Ecto neural progenitor cell (in vitro differentiated cells): Measurements from ENCODE around the gene KCNMA1.

Experiments
- DNase-seq: peaks from one replicate; pipeline ENCODE4 v3.0.0-alpha.2; 2018; ENCODE audit warnings: low spot score

KCNMA1 gene

GRCh38 chr10:77079592-77080300 is 557.9 kb downstream of the KCNMA1 start:
- DNase-seq = no peak

GRCh38 chr10:77077316-77077945 is 560.2 kb downstream of the KCNMA1 start:
- no peak for DNase-seq

GRCh38 chr10:77075926-77076325 is 561.7 kb downstream of the KCNMA1 start:
- DNase-seq = no peak

GRCh38 chr10:77074104-77074624 is 563.4 kb downstream of the KCNMA1 start:
- DNase-seq = no peak

GRCh38 chr10:77073663-77073960 is 564.0 kb downstream of the KCNMA1 start:
- no peak for DNase-seq

GRCh38 chr10:77072836-77073662 is 564.6 kb downstream of the KCNMA1 start:
- DNase-seq = no peak

GRCh38 chr10:77072361-77072835 is 565.2 kb downstream of the KCNMA1 start:
- no peak for DNase-seq

GRCh38 chr10:77071956-77072355 is 565.7 kb downstream of the KCNMA1 start:
- no peak for DNase-seq

- no peak for DNase-seq
These were observed 566.6 kb downstream of the KCNMA1 start for GRCh38 chr10:77071001-77071511.

GRCh38 chr10:77070346-77070745 is 567.3 kb downstream of the KCNMA1 start:
- no peak for DNase-seq

- DNase-seq = no peak
These were observed 568.6 kb downstream of the KCNMA1 start for GRCh38 chr10:77068969-77069368.

GRCh38 chr10:77068272-77068671 is 569.3 kb downstream of the KCNMA1 start:
- DNase-seq = no peak

- no peak for DNase-seq
These were observed 575.2 kb downstream of the KCNMA1 start for GRCh38 chr10:77062381-77062780.

GRCh38 chr10:77060913-77061312 is 576.7 kb downstream of the KCNMA1 start:
- no peak for DNase-seq

- no peak for DNase-seq
These were observed 581.0 kb downstream of the KCNMA1 start for GRCh38 chr10:77056650-77057049.

GRCh38 chr10:77052593-77052992 is 585.0 kb downstream of the KCNMA1 start:
- DNase-seq = no peak

- no peak for DNase-seq
These were observed 585.8 kb downstream of the KCNMA1 start for GRCh38 chr10:77051837-77052236.

GRCh38 chr10:77049896-77050295 is 587.7 kb downstream of the KCNMA1 start:
- DNase-seq = no peak

GRCh38 chr10:77049146-77049545 is 588.5 kb downstream of the KCNMA1 start:
- DNase-seq = no peak

- DNase-seq = no peak
These were observed 592.5 kb downstream of the KCNMA1 start for GRCh38 chr10:77045085-77045484.

GRCh38 chr10:77043420-77043763 is 594.2 kb downstream of the KCNMA1 start:
- no peak for DNase-seq

- no peak for DNase-seq
These were observed 594.7 kb downstream of the KCNMA1 start for GRCh38 chr10:77042706-77043419.
